H9 (cell line): Measurements from ENCODE around the gene NRXN3. TPM values are rescaled to one million over a fixed set of nuclear protein-coding genes. Genes with fewer than 3 reads are reported as not detected.

ENCODE experiments used
- DNase-seq: peaks from one replicate; pipeline ENCODE4 v3.0.0-alpha.2; 2017
- H2AFZ ChIP-seq: one replicate; pipeline ENCODE4 v1.6.1; 2013; ENCODE audit warnings: mild to moderate bottlenecking, low read length, control low read depth, moderate library complexity
- H2AK5ac ChIP-seq: 2 replicates; pipeline ENCODE4 v1.6.1; 2013; ENCODE audit warnings: low read length, control low read depth, mixed read lengths; ENCODE audit not compliant: insufficient read length
- H2BK120ac ChIP-seq: one replicate; pipeline ENCODE4 v1.6.1; 2013; ENCODE audit warnings: low read depth, mild to moderate bottlenecking, low read length, control low read depth, inconsistent platforms; ENCODE audit not compliant: poor library complexity, severe bottlenecking
- H2BK12ac ChIP-seq: 2 replicates; pipeline ENCODE4 v1.6.1; 2013; ENCODE audit warnings: low read length, control low read depth, mixed read lengths, low read depth; ENCODE audit not compliant: insufficient read length
- H2BK15ac ChIP-seq: 2 replicates; pipeline ENCODE4 v1.6.1; 2013; ENCODE audit warnings: low read depth, low read length, control low read depth
- H2BK20ac ChIP-seq: one replicate; pipeline ENCODE4 v1.6.1; 2013; ENCODE audit warnings: low read depth, mild to moderate bottlenecking, low read length, control low read depth, inconsistent platforms; ENCODE audit not compliant: poor library complexity, severe bottlenecking
- H2BK5ac ChIP-seq: 2 replicates; pipeline ENCODE4 v1.6.1; 2013; ENCODE audit warnings: low read length, control low read depth, mixed read lengths; ENCODE audit not compliant: insufficient read length
- H3K14ac ChIP-seq: 2 replicates; pipeline ENCODE4 v1.6.1; 2013; ENCODE audit warnings: low read length, control low read depth; ENCODE audit not compliant: insufficient read depth
- H3K18ac ChIP-seq: 2 replicates; pipeline ENCODE4 v1.6.1; 2013; ENCODE audit warnings: low read depth, mild to moderate bottlenecking, mixed read lengths, low read length, control low read depth; ENCODE audit not compliant: insufficient read length
- H3K23ac ChIP-seq: 2 replicates; pipeline ENCODE4 v1.6.1; 2013; ENCODE audit warnings: low read length, control low read depth, mixed read lengths, low read depth; ENCODE audit not compliant: insufficient read length
- H3K23me2 ChIP-seq: 2 replicates; pipeline ENCODE4 v1.6.1; 2013; ENCODE audit warnings: low read depth, mild to moderate bottlenecking, mixed read lengths, low read length, control low read depth; ENCODE audit not compliant: insufficient read length, poor library complexity, severe bottlenecking
- H3K27ac ChIP-seq: 2 replicates; pipeline ENCODE4 v1.5.1; 2013; ENCODE audit warnings: low read length, control low read depth, mixed read lengths, low read depth; ENCODE audit not compliant: insufficient read length
- H3K27me3 ChIP-seq: 2 replicates; pipeline ENCODE4 v1.6.1; 2013; ENCODE audit warnings: low read length, control low read depth, inconsistent platforms; ENCODE audit not compliant: insufficient read depth
- H3K4ac ChIP-seq: 2 replicates; pipeline ENCODE4 v1.6.1; 2013; ENCODE audit warnings: low read depth, mild to moderate bottlenecking, control low read depth, inconsistent platforms, low read length, moderate library complexity
- H3K4me1 ChIP-seq: 2 replicates; pipeline ENCODE4 v1.6.1; 2013; ENCODE audit warnings: low read length, control low read depth, inconsistent platforms; ENCODE audit not compliant: insufficient read depth
- H3K4me2 ChIP-seq: 2 replicates; pipeline ENCODE4 v1.6.1; 2013; ENCODE audit warnings: low read length, control low read depth, mixed read lengths; ENCODE audit not compliant: insufficient read length, insufficient read depth
- H3K56ac ChIP-seq: 2 replicates; pipeline ENCODE4 v1.6.1; 2013; ENCODE audit warnings: low read depth, mild to moderate bottlenecking, mixed read lengths, low read length, control low read depth; ENCODE audit not compliant: insufficient read length
- H3K79me1 ChIP-seq: 2 replicates; pipeline ENCODE4 v1.6.1; 2013; ENCODE audit warnings: low read depth, mild to moderate bottlenecking, moderate library complexity, low read length, control low read depth, inconsistent platforms; ENCODE audit not compliant: insufficient read depth, poor library complexity, severe bottlenecking
- H3K79me2 ChIP-seq: 2 replicates; pipeline ENCODE4 v1.6.1; 2013; ENCODE audit warnings: low read length, control low read depth, inconsistent platforms; ENCODE audit not compliant: insufficient read depth
- H3K9ac ChIP-seq: 2 replicates; pipeline ENCODE4 v1.6.1; 2013; ENCODE audit warnings: low read length, control low read depth, mixed read lengths; ENCODE audit not compliant: insufficient read length; ENCODE audit errors: extremely low read depth
- H3K9me3 ChIP-seq: one replicate; pipeline ENCODE4 v1.6.1; 2013; ENCODE audit warnings: low read depth, low read length, inconsistent platforms; ENCODE audit not compliant: control insufficient read depth
- H3T11ph ChIP-seq: one replicate; pipeline ENCODE4 v1.6.1; 2013; ENCODE audit warnings: mild to moderate bottlenecking, low read length, control low read depth, inconsistent platforms
- H4K20me1 ChIP-seq: one replicate; pipeline ENCODE4 v1.6.1; 2013; ENCODE audit not compliant: control insufficient read depth, insufficient read length, insufficient read depth
- H4K5ac ChIP-seq: 2 replicates; pipeline ENCODE4 v1.6.1; 2013; ENCODE audit warnings: low read depth, mild to moderate bottlenecking, mixed read lengths, low read length, control low read depth; ENCODE audit not compliant: insufficient read length
- H4K8ac ChIP-seq: replicated peaks from 2 replicates; pipeline ENCODE4 v1.6.1; 2013; ENCODE audit warnings: low read length, control low read depth, mixed read lengths, low read depth; ENCODE audit not compliant: insufficient read length
- H4K91ac ChIP-seq: 2 replicates; pipeline ENCODE4 v1.6.1; 2013; ENCODE audit warnings: low read depth, mild to moderate bottlenecking, moderate library complexity, mixed read lengths, low read length, control low read depth; ENCODE audit not compliant: insufficient read length
- H3K27ac Mint-ChIP-seq, 3 experiments: 2 replicates in 2 of 3; 3 replicates in 1 of 3; pipeline ENCODE4 v1.8.0; 2020 to 2021; ENCODE audit warnings: mixed read lengths in 3 of 3, mild to moderate bottlenecking in 1 of 3, moderate library complexity in 1 of 3
- H3K27me3 Mint-ChIP-seq: 2 replicates; pipeline ENCODE4 v1.8.0; 2021; ENCODE audit warnings: low read depth, mild to moderate bottlenecking, moderate library complexity, mixed read lengths
- H3K36me3 Mint-ChIP-seq, 3 experiments: 2 replicates in 2 of 3; 3 replicates in 1 of 3; pipeline ENCODE4 v1.8.0; 2020 to 2021; ENCODE audit warnings: low read depth in 3 of 3, mixed read lengths in 3 of 3; ENCODE audit not compliant: insufficient read depth in 1 of 3
- H3K4me1 Mint-ChIP-seq, 2 experiments: 2 replicates each; pipeline ENCODE4 v1.8.0; 2020; ENCODE audit warnings: mixed read lengths in 2 of 2
- H3K4me3 Mint-ChIP-seq, 2 experiments: 2 replicates in 1 of 2; 3 replicates in 1 of 2; pipeline ENCODE4 v1.8.0; 2020 to 2021; ENCODE audit warnings: mild to moderate bottlenecking in 2 of 2, mixed read lengths in 2 of 2, moderate library complexity in 1 of 2
- H3K9me3 Mint-ChIP-seq, 2 experiments: 2 replicates in 1 of 2; 3 replicates in 1 of 2; pipeline ENCODE4 v1.8.0; 2020; ENCODE audit warnings: mild to moderate bottlenecking in 2 of 2, mixed read lengths in 2 of 2, moderate library complexity in 1 of 2
- CTCF ChIP-seq: fragments of 200-600 bp; sonication (generic); conservative IDR thresholded peaks from 3 replicates; pipeline ENCODE4 v1.8.0; 2021; ENCODE audit warnings: antibody characterized with exemption, mild to moderate bottlenecking
- WGBS: extraction: QIAGEN DNeasy Blood & Tissue Kit; methylation state at CpG from one replicate; pipeline ENCODE4 v1.1.7; 2013; ENCODE audit warnings: missing lambda C conversion rate, low lambda C conversion rate, mixed read lengths; ENCODE audit not compliant: insufficient read length; ENCODE audit errors: extremely low coverage; 5-methylcytosine and 5-hydroxymethylcytosine counted together
- total RNA-seq: library from RNA; stranded (reverse); gene quantifications from 2 replicates; pipeline ENCODE4 v1.2.1, GENCODE V29; 2021

NRXN3 gene
- total RNA-seq, 1 experiment from 2014 or later = 1.8 TPM

GRCh38 chr14:79766511-79766910 lies 1596.3 kb downstream of the NRXN3 start:
- TF ChIP-seq CTCF = no peak
- Histone ChIP-seq H4K5ac (no peak overlapping the region), H3K4ac (no peak overlapping the region), H2BK15ac (no peak overlapping the region), H3K4me2 (no peak overlapping the region), H3K79me2 (no peaks in the 10 kb centered on the region), H3K14ac (no peak overlapping the region), H3K56ac (no peak overlapping the region), H3K23me2 (no peaks in the 10 kb centered on the region), H3K4me1 (no peaks in the 10 kb centered on the region), H2BK12ac (no peak overlapping the region), H3T11ph (no peak overlapping the region), H3K27me3 (no peaks in the 10 kb centered on the region), H3K18ac (no peak overlapping the region), H4K91ac (no peak overlapping the region), H3K23ac (no peak overlapping the region), H2BK20ac (no peak overlapping the region), H3K9me3 (no peaks in the 10 kb centered on the region), H4K8ac (no peak overlapping the region), H3K79me1 (no peaks in the 10 kb centered on the region), H3K9ac (no peak overlapping the region), H3K27ac (no peak overlapping the region), H4K20me1 (no peaks in the 10 kb centered on the region), H2BK120ac (no peak overlapping the region), H2AFZ (no peak overlapping the region), H2AK5ac (no peak overlapping the region), H2BK5ac (no peak overlapping the region)
- Mint-ChIP-seq H3K27me3 (peaks cover 3% of the 10 kb centered on the region; the same call in 1 of the 2 replicates), H3K4me1 (no peaks in the 10 kb centered on the region), H3K4me3 (no peak overlapping the region), H3K9me3 (peaks cover 13 to 20% of the 10 kb centered on the region in 2 experiments), H3K36me3 (peaks cover 7 to 17% (median 12%) of the 10 kb centered on the region in 3 experiments), H3K27ac (no peak overlapping the region)
- WGBS = no CpG with 5 or more reads among the region's 2 CpGs
- no peak for DNase-seq
